Breast epithelium (tissue), 3 donors: ENCODE data around the gene PALLD.

Experiments used
- POLR2A ChIP-seq: fragments of 450-650 bp; IDR thresholded peaks from one replicate; pipeline ENCODE4 v1.6.1; 2016; ENCODE audit warnings: antibody characterized with exemption, mild to moderate bottlenecking, moderate library complexity
- TF ChIP-seq, protein P1 (sequence below), 3 donors: fragments of 450-650 bp; IDR thresholded peaks; one replicate each; pipeline ENCODE4 v1.5.1; 2016 to 2017; ENCODE audit warnings: antibody characterized with exemption in 3 of 3, mild to moderate bottlenecking in 3 of 3, moderate library complexity in 3 of 3

DNA sequence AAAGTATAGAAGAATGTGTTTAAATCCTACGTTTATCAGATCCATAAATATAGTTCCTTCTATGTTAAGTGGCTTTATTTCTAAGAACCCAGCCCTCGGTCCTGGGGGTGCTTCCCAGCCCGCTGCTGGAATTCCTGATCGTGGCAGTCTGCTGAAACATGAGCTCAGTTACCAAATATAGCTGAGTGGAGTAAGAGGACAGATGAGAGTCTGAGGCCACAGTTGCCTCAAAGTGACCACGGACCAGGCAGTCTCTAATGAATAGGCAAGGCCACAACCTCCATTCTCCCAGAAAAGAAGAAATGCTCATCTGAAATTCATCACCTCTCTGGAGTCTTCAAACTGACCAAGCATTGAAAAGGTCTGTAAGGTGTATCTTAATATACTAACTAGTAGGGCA lies at the start of gene PALLD:
- TF ChIP-seq, protein P1, sequence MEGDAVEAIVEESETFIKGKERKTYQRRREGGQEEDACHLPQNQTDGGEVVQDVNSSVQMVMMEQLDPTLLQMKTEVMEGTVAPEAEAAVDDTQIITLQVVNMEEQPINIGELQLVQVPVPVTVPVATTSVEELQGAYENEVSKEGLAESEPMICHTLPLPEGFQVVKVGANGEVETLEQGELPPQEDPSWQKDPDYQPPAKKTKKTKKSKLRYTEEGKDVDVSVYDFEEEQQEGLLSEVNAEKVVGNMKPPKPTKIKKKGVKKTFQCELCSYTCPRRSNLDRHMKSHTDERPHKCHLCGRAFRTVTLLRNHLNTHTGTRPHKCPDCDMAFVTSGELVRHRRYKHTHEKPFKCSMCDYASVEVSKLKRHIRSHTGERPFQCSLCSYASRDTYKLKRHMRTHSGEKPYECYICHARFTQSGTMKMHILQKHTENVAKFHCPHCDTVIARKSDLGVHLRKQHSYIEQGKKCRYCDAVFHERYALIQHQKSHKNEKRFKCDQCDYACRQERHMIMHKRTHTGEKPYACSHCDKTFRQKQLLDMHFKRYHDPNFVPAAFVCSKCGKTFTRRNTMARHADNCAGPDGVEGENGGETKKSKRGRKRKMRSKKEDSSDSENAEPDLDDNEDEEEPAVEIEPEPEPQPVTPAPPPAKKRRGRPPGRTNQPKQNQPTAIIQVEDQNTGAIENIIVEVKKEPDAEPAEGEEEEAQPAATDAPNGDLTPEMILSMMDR (IDR thresholded peaks at IDR 0.05), result no peak
- no peak for TF ChIP-seq POLR2A
